Right cardiac atrium (tissue), 5 donors: ENCODE data around the gene GOLGA3. TPM values are rescaled to one million over a fixed set of nuclear protein-coding genes. Genes with fewer than 3 reads are reported as not detected.

Experiments
- ATAC-seq, 2 donors: fragments of 200-7000 bp; cut with Tn5 transposase; one replicate each; pipeline versions ENCODE4 v1.8.0 to v1.9.1; 2020; ENCODE audit warnings: moderate library complexity in 2 of 2, mild to moderate bottlenecking in 1 of 2
- DNase-seq, 3 donors: peaks; one replicate each; pipeline ENCODE4 v3.0.0-alpha.2; 2020
- H3K27ac ChIP-seq: one replicate; pipeline ENCODE4 v1.5.1; 2013; ENCODE audit warnings: mild to moderate bottlenecking, low read length, control low read depth, moderate library complexity
- H3K27me3 ChIP-seq: one replicate; pipeline ENCODE4 v1.6.1; 2013; ENCODE audit not compliant: control insufficient read depth, insufficient read depth
- H3K4me1 ChIP-seq: one replicate; pipeline ENCODE4 v1.6.1; 2013; ENCODE audit warnings: low read length; ENCODE audit not compliant: control insufficient read depth, insufficient read depth
- H3K4me3 ChIP-seq: one replicate; pipeline ENCODE4 v1.5.1; 2013; ENCODE audit warnings: low read length, control low read depth
- H3K9me3 ChIP-seq: one replicate; pipeline ENCODE4 v1.6.1; 2013; ENCODE audit warnings: low read length; ENCODE audit not compliant: control insufficient read depth
- WGBS: extraction: QIAGEN DNeasy Blood & Tissue Kit; methylation state at CpG from one replicate; pipeline ENCODE4 v1.1.7; 2013; 5-methylcytosine and 5-hydroxymethylcytosine counted together
- intact Hi-C, 4 donors: fragments of 100-400 bp; cut with DNase I; formaldehyde crosslinking; loops; one replicate each; pipeline versions ENCODE4 v1.11.0 to v1.14.0; 2022 to 2023
- polyA plus RNA-seq: library from polyadenylated mRNA; stranded (reverse); fragments of 200-250 nt; gene quantifications from one replicate; pipeline ENCODE4 v1.2.3, GENCODE V29; 2013
- total RNA-seq, 4 donors: library from RNA; stranded (reverse); fragmentation: NEBNext Ultra II Directional; extraction: Animal tissue kit (Norgen Biotek cat#: 25700); gene quantifications; one replicate each; pipeline ENCODE4 v1.2.1, GENCODE V29; 2021
- donor health status: healthy with polysubstance abuse.
- donor health status: DM: no; HTN: yes; CAD: no.
- donor health status: DM: no; HTN: no; CAD: no.
- donor health status: DM: no; HTN: yes; CAD: no; lungs with severe emphysema.
- donor health status: DM: yes; HTN: yes; CAD: no.

Gene GOLGA3
- total and polyA plus RNA-seq, 5 donors: 14.6 to 49.8 (median 31.7) TPM

- intact Hi-C loops: no loop called here
- Histone ChIP-seq H3K27me3 (no peaks in the 10 kb centered on the region), H3K4me3 (no peak overlapping the region), H3K27ac (no peak overlapping the region), H3K9me3 (no peaks in the 10 kb centered on the region), H3K4me1 (no peaks in the 10 kb centered on the region)
- DNase-seq (peak in 1 of 3 donors; percentile 50), ATAC-seq (no peak)
- WGBS: 96% methylated on average over 21 of the region's 21 CpGs
Measured at GRCh38 chr12:132789099-132789471, 39.6 kb downstream of the GOLGA3 start.

- Histone ChIP-seq H3K4me1 (no peaks in the 10 kb centered on the region), H3K27me3 (no peaks in the 10 kb centered on the region), H3K4me3 (no peak overlapping the region), H3K27ac (no peak overlapping the region), H3K9me3 (no peaks in the 10 kb centered on the region)
- DNase-seq (peak in 2 of 3 donors; percentile 14 to 41), ATAC-seq (peak; percentile 11 to 14)
- 97% methylated on average over 29 of the region's 29 CpGs for WGBS
- intact Hi-C loops: no loop called here
Measured at GRCh38 chr12:132788375-132789098, 40.1 kb downstream of the GOLGA3 start.

- Histone ChIP-seq H3K4me1 (no peaks in the 10 kb centered on the region), H3K4me3 (no peak overlapping the region), H3K27me3 (no peaks in the 10 kb centered on the region), H3K27ac (no peak overlapping the region), H3K9me3 (no peaks in the 10 kb centered on the region)
- no peak for ATAC-seq
- WGBS: 92% methylated on average over 15 of the region's 15 CpGs
- intact Hi-C loops: no loop called here
- DNase-seq: peak in 1 of 3 donors; percentile 24
Measured at GRCh38 chr12:132787877-132788276, 40.8 kb downstream of the GOLGA3 start.

- intact Hi-C loops: no loop called here
- 96% methylated on average over 21 of the region's 21 CpGs for WGBS
- ATAC-seq (no peak), DNase-seq (peak in 2 of 3 donors; percentile 28 to 40)
- Histone ChIP-seq H3K4me1 (no peaks in the 10 kb centered on the region), H3K9me3 (no peaks in the 10 kb centered on the region), H3K27ac (no peak overlapping the region), H3K4me3 (no peak overlapping the region), H3K27me3 (no peaks in the 10 kb centered on the region)
Measured at GRCh38 chr12:132786192-132786591, 42.5 kb downstream of the GOLGA3 start.

GRCh38 chr12:132784580-132784979 is 44.1 kb downstream of the GOLGA3 start:
- no peak for ATAC-seq
- intact Hi-C loops: no loop called here

GRCh38 chr12:132783917-132784531 is 44.6 kb downstream of the GOLGA3 start:
- Histone ChIP-seq H3K4me3 (no peak overlapping the region), H3K9me3 (no peaks in the 10 kb centered on the region), H3K27ac (no peak overlapping the region), H3K4me1 (no peaks in the 10 kb centered on the region), H3K27me3 (no peaks in the 10 kb centered on the region)
- ATAC-seq: no peak
- intact Hi-C loops: no loop called here
- peak in 2 of 3 donors; percentile 44 to 63 for DNase-seq
- 84% methylated on average over 22 of the region's 22 CpGs for WGBS

More at GRCh38 chr12:132784580-132784979, 44.1 kb downstream of the GOLGA3 start:
- Histone ChIP-seq H3K4me1 (no peaks in the 10 kb centered on the region), H3K27me3 (no peaks in the 10 kb centered on the region), H3K9me3 (no peaks in the 10 kb centered on the region), H3K4me3 (no peak overlapping the region), H3K27ac (no peak overlapping the region)
- 83% methylated on average over 9 of the region's 9 CpGs for WGBS
- DNase-seq: peak in 1 of 3 donors; percentile 25

GRCh38 chr12:132781938-132782337 is 46.7 kb downstream of the GOLGA3 start:
- Histone ChIP-seq H3K9me3 (no peaks in the 10 kb centered on the region), H3K4me1 (no peaks in the 10 kb centered on the region), H3K4me3 (no peak overlapping the region), H3K27ac (no peak overlapping the region), H3K27me3 (no peaks in the 10 kb centered on the region)
- WGBS: 95% methylated on average over 12 of the region's 12 CpGs
- intact Hi-C loops: no loop called here
- ATAC-seq (no peak), DNase-seq (peak in 1 of 3 donors; percentile 28)

GRCh38 chr12:132779781-132780353 is 48.8 kb downstream of the GOLGA3 start:
- WGBS: 95% methylated on average over 30 of the region's 30 CpGs

GRCh38 chr12:132777614-132778013 is 51.1 kb downstream of the GOLGA3 start:
- ATAC-seq (no peak), DNase-seq (peak in 2 of 3 donors; percentile 48 to 54)
- no peak overlapping the region for H3K4me3 ChIP-seq
- H3K27me3 ChIP-seq: no peaks in the 10 kb centered on the region
- no peaks in the 10 kb centered on the region for H3K9me3 ChIP-seq
- H3K27ac ChIP-seq: no peak overlapping the region
- no peaks in the 10 kb centered on the region for H3K4me1 ChIP-seq
- WGBS: 92% methylated on average over 20 of the region's 20 CpGs
- intact Hi-C loops: no loop called here

More at GRCh38 chr12:132779781-132780353, 48.8 kb downstream of the GOLGA3 start:
- H3K9me3 ChIP-seq: no peaks in the 10 kb centered on the region
- ATAC-seq (no peak), DNase-seq (peak in 2 of 3 donors; percentile 39 to 53)
- no peaks in the 10 kb centered on the region for H3K4me1 ChIP-seq
- intact Hi-C loops: no loop called here
- no peaks in the 10 kb centered on the region for H3K27me3 ChIP-seq
- H3K27ac ChIP-seq: no peak overlapping the region
- no peak overlapping the region for H3K4me3 ChIP-seq

- Histone ChIP-seq H3K9me3 (no peaks in the 10 kb centered on the region), H3K27ac (no peak overlapping the region), H3K4me3 (no peak overlapping the region), H3K27me3 (no peaks in the 10 kb centered on the region), H3K4me1 (no peaks in the 10 kb centered on the region)
- intact Hi-C loops: no loop called here
- peak; percentile 82 to 94 (median 94) for DNase-seq
- peak; percentile 83 to 87 for ATAC-seq
- 62% methylated on average over 29 of the region's 29 CpGs for WGBS
Measured at GRCh38 chr12:132776816-132777568, 51.7 kb downstream of the GOLGA3 start.
